HUDEP-2 (cell line): ENCODE measurements around the gene ITPRIPL1.
"Not testable (repeated sequence)": the region's sequence is repeated elsewhere in the genome, so short reads cannot be mapped to it uniquely, and the experiment has no call there.

Source experiments
- DNase-seq, 76 experiments: peaks; one replicate each; lab custom pipeline; 2025; ENCODE audit not compliant: unreplicated experiment in 76 of 76; lab: John Stamatoyannopoulos, UW

Gene ITPRIPL1

GRCh38 chr2:96325041-96325883 lies at the start of gene ITPRIPL1:
Gene ITPRIPL1, plus strand, starts transcription at chr2:96325317. Its CDS starts 523 bp downstream, at chr2:96325840.
- DNase-seq = no peak

GRCh38 chr2:96276787-96277499 lies 48.2 kb upstream of the ITPRIPL1 start:
- DNase-seq = no peak

- DNase-seq = no peak
These were observed 37.8 kb upstream of the ITPRIPL1 start for GRCh38 chr2:96287273-96287856.

- no peak for DNase-seq
These were observed 33.4 kb upstream of the ITPRIPL1 start for GRCh38 chr2:96291751-96292150.

GRCh38 chr2:96294271-96294670 lies 30.8 kb upstream of the ITPRIPL1 start:
- not testable (repeated sequence) for DNase-seq

- no peak for DNase-seq
These were observed 28.2 kb upstream of the ITPRIPL1 start for GRCh38 chr2:96296925-96297324.

GRCh38 chr2:96301865-96302264 lies 23.3 kb upstream of the ITPRIPL1 start:
- peak in 6 of 76 experiments; percentile 5 to 35 (median 25) for DNase-seq

GRCh38 chr2:96304606-96305005 lies 20.5 kb upstream of the ITPRIPL1 start:
- no peak for DNase-seq

GRCh38 chr2:96305091-96305978 lies 19.8 kb upstream of the ITPRIPL1 start, which contains the start of gene SNRNP200:
Gene SNRNP200, minus strand, starts transcription at chr2:96305546. Its CDS starts 109 bp downstream, at chr2:96305437.
- peak in 74 of 76 experiments; percentile 14 to 91 (median 81) for DNase-seq

- peak in 1 of 76 experiments; percentile 53 for DNase-seq
These were observed 19.2 kb upstream of the ITPRIPL1 start for GRCh38 chr2:96305979-96306308.

GRCh38 chr2:96306370-96306769 lies 18.7 kb upstream of the ITPRIPL1 start:
- DNase-seq = peak in 1 of 76 experiments; percentile 2

- DNase-seq = peak in 2 of 76 experiments; percentile 7 to 10
These were observed 16.9 kb upstream of the ITPRIPL1 start for GRCh38 chr2:96308248-96308647.

GRCh38 chr2:96315005-96315399 lies 10.1 kb upstream of the ITPRIPL1 start:
- DNase-seq = no peak

- DNase-seq = no peak
These were observed 9.6 kb upstream of the ITPRIPL1 start for GRCh38 chr2:96315400-96316071.

GRCh38 chr2:96316999-96317398 lies 8.1 kb upstream of the ITPRIPL1 start:
- no peak for DNase-seq

- DNase-seq = no peak
These were observed 7.5 kb upstream of the ITPRIPL1 start for GRCh38 chr2:96317584-96317997.

GRCh38 chr2:96318723-96319122 lies 6.4 kb upstream of the ITPRIPL1 start:
- DNase-seq = no peak

- DNase-seq = no peak
These were observed 5.7 kb upstream of the ITPRIPL1 start for GRCh38 chr2:96319396-96319795.

GRCh38 chr2:96320326-96320725 lies 4.8 kb upstream of the ITPRIPL1 start:
- DNase-seq = no peak
